HG02840 (cell line): ENCODE results near the gene VAV3.

Source experiments
- ATAC-seq: cut with Tn5 transposase; IDR thresholded peaks from one replicate; pipeline ENCODE4 v1.9.1; 2021; ENCODE audit warnings: mild to moderate bottlenecking, moderate library complexity, moderate number of reproducible peaks; ENCODE audit not compliant: unreplicated experiment, low FRiP score

VAV3 gene

GRCh38 chr1:107524301-107524700 lies 440.7 kb downstream of the VAV3 start:
- no peak for ATAC-seq

DNA sequence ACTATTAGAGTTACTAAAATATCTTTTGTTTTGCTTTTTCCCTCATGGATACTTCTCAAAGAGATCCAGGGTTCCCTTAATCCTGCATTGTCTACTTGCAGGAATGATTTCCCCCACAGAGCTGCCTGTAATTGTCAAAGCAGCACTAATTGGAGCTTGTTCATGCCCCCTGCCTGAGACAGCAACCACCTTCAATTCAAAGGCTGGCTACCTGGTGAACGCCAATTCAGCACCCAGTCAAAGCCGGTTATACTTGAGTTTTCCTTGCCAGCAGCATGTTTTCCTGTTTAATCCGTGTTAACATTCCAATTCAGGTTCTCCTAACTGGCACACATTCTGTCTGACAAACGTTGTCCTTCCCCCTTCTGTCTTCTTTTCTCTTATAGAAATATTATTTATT lies 441.2 kb downstream of the VAV3 start:
- ATAC-seq, result no peak

DNA sequence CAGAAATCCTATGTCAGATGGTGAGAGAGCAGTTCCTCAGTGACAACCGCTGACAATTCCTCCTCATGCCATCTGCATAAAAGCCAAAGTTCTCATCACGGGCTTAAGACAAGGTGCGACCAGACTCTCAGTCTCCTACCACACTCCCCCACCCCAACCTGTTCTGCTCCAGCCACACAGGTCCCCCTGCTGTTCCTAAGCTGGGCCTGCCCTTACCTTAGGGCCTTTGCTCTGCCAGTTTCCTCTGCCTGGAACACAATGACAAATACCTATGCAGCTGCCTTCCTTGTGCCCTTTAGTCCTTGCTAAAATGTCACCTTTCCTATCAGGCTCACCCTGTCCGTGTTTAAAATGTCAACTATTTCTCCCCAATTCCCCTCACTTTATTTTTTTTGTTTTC lies 441.9 kb downstream of the VAV3 start:
- no peak for ATAC-seq
